K562 (cell line): ENCODE data around the gene CEND1. TPM values are rescaled to one million over a fixed set of nuclear protein-coding genes. Genes with fewer than 3 reads are reported as not detected.

ENCODE experiments used
- BCOR ChIP-seq: fragments of 450-650 bp; IDR thresholded peaks from 2 replicates; pipeline ENCODE4 v1.6.1; 2016
- CHD7 ChIP-seq: fragments of 200-600 bp; sonication (generic); IDR thresholded peaks from one replicate; pipeline ENCODE4 v1.6.1; 2012; ENCODE audit warnings: mild to moderate bottlenecking, low read depth, low read length, inconsistent platforms
- ID3 ChIP-seq, 2 experiments: fragments of 250-450 bp in 1 of 2; fragments of 450-650 bp in 1 of 2; sonication (Bioruptor Pico) in 1 of 2; IDR thresholded peaks; 2 replicates each; pipeline versions ENCODE4 v1.6.1 to v1.8.0; 2016 to 2021; ENCODE audit warnings: mild to moderate bottlenecking in 2 of 2, moderate library complexity in 2 of 2, missing compliant biosample characterization in 1 of 2, missing genetic modification characterization in 1 of 2
- KLF16 ChIP-seq: IDR thresholded peaks from 2 replicates; pipeline ENCODE4 v1.6.1; 2016; ENCODE audit warnings: antibody characterized with exemption
- PHB2 ChIP-seq: fragments of 450-650 bp; IDR thresholded peaks from 2 replicates; pipeline ENCODE4 v1.6.1; 2017; ENCODE audit warnings: low read depth
- PHF20 ChIP-seq: fragments of 450-650 bp; IDR thresholded peaks from 2 replicates; pipeline ENCODE4 v1.6.1; 2018; ENCODE audit not compliant: partially characterized antibody
- SIX5 ChIP-seq, 2 experiments: IDR thresholded peaks; 2 replicates each; pipeline ENCODE4 v1.6.1; 2011; ENCODE audit warnings: low read length in 2 of 2, borderline replicate concordance in 1 of 2, low read depth in 1 of 2, mild to moderate bottlenecking in 1 of 2, moderate library complexity in 1 of 2; ENCODE audit not compliant: insufficient read depth in 1 of 2
- USF2 ChIP-seq: sonication (generic); formaldehyde crosslinking; IDR thresholded peaks from 2 replicates; pipeline ENCODE4 v1.5.0; 2020; ENCODE audit warnings: missing genetic modification reagents
- ZBTB26 ChIP-seq: fragments of 450-650 bp; formaldehyde crosslinking; IDR thresholded peaks from 2 replicates; pipeline ENCODE4 v1.4.0; 2022; ENCODE audit warnings: missing genetic modification characterization
- ZNF398 ChIP-seq: fragments of 250-450 bp; sonication (Bioruptor Pico); IDR thresholded peaks from 2 replicates; pipeline ENCODE4 v1.8.0; 2021; ENCODE audit warnings: moderate library complexity, mild to moderate bottlenecking, inconsistent platforms
- polyA plus RNA-seq, 8 experiments: library from polyadenylated mRNA; depleted of rRNA in 4 of 8; stranded (reverse) in 5 of 8; unstranded in 3 of 8; fragments of >200 nt; fragmentation: Nextera tagmentation in 2 of 8; fragmentation: Illumina TruSeq in 1 of 8; extraction: Ambion mirVana in 2 of 8; extraction: Trizol in 1 of 8; gene quantifications; 2 replicates each; pipeline versions ENCODE4 v1.2.1 to v1.2.3, GENCODE V29; 2011 to 2014; ENCODE audit warnings: inconsistent platforms in 1 of 8, missing spikeins in 1 of 8
- total RNA-seq, 7 experiments: library from RNA; depleted of rRNA in 6 of 7; stranded (reverse); fragments of >200 nt in 6 of 7; fragmentation: Illumina TruSeq in 2 of 7; extraction: Trizol in 2 of 7; gene quantifications; 2 replicates each; pipeline versions ENCODE4 v1.2.1 to v1.2.3, GENCODE V29; 2011 to 2021; ENCODE audit warnings: low replicate concordance in 1 of 7

Gene CEND1
- total and polyA plus RNA-seq, 9 of the 15 experiments (the other 6 are each of a cell fraction or from before 2014, with no cell fraction given): 0.13 to 0.18 (median 0.16) TPM; not detected in 6

GRCh38 chr11:832529-833113, 42.7 kb upstream of the CEND1 start, which contains the start of gene CD151 (continued):
- TF ChIP-seq ZNF398 (CRISPR knock-in tag): no peak
- TF ChIP-seq PHF20: no peak
- TF ChIP-seq CHD7: no peak
- no peak for TF ChIP-seq ZBTB26 (CRISPR knock-in tag)
- TF ChIP-seq PHB2: no peak
- no peak for TF ChIP-seq BCOR
- TF ChIP-seq USF2 (CRISPR knock-in tag): no peak
- no peak for TF ChIP-seq ID3 (CRISPR knock-in tag; IDR thresholded peaks at IDR 0.05)
- TF ChIP-seq ID3 (tag; IDR thresholded peaks at IDR 0.05): 0 out of 2 replicates have a peak, but pooled peaks have one; percentile 27
- TF ChIP-seq KLF16: no peak
- TF ChIP-seq SIX5 (IDR thresholded peaks at IDR 0.05; ENCODE audit: borderline replicate concordance in 1 of 2, insufficient read depth in 1 of 2, low read depth in 1 of 2, low read length in 2 of 2): no peak
